Endothelial cell of umbilical vein (primary cell): ENCODE results near the gene MGAT4B. TPM values are rescaled to one million over a fixed set of nuclear protein-coding genes. Genes with fewer than 3 reads are reported as not detected.

Experiments used
- BruUV-seq: library from RNA; stranded (reverse); fragments of 400-500 nt; replicated peaks from 2 replicates; lab custom pipeline; 2021; lab: Mats Ljungman, UMichigan
- CTCF ChIA-PET: fragments of 300-600, 350-600 bp; sonication (Branson Sonifier 250); formaldehyde crosslinking; loops from one replicate; lab custom pipeline; 2021; ENCODE audit warnings: antibody characterized with exemption, inconsistent platforms; lab: Charles Lee
- POLR2A ChIA-PET: fragments of 300-600, 350-600 bp; sonication (Branson Sonifier 250); formaldehyde crosslinking; loops from one replicate; lab custom pipeline; 2021; ENCODE audit warnings: antibody characterized with exemption, inconsistent platforms; lab: Charles Lee
- DNase-seq: peaks from one replicate; pipeline ENCODE4 v3.0.0-alpha.2; 2011; ENCODE audit warnings: low read depth, low spot score
- FAIRE-seq: peaks from 2 replicates; lab custom pipeline; 2011; peaks lifted over from hg19 to GRCh38; lab: Jason Lieb, UNC
- H2AFZ ChIP-seq: 2 replicates; pipeline ENCODE4 v1.6.0; 2012; ENCODE audit warnings: low read depth, low read length, control low read depth, inconsistent platforms
- H3K27ac ChIP-seq: 2 replicates; pipeline ENCODE4 v1.5.1; 2011; ENCODE audit warnings: low read depth, mild to moderate bottlenecking, control low read depth, low read length, moderate library complexity; ENCODE audit not compliant: insufficient read depth
- H3K27me3 ChIP-seq, 2 experiments: 2 replicates each; pipeline versions ENCODE4 v1.6.0 to v1.6.1; 2011; ENCODE audit warnings: low read length in 2 of 2, mixed read lengths in 1 of 2; ENCODE audit not compliant: control insufficient read depth in 2 of 2, insufficient read depth in 2 of 2
- H3K36me3 ChIP-seq, 2 experiments: 2 replicates in 1 of 2; 3 replicates in 1 of 2; pipeline ENCODE4 v1.5.1; 2011; ENCODE audit warnings: low read length in 2 of 2, mild to moderate bottlenecking in 1 of 2, moderate library complexity in 1 of 2; ENCODE audit not compliant: control insufficient read depth in 2 of 2, insufficient read depth in 2 of 2; ENCODE audit errors: extremely low read depth in 1 of 2
- H3K4me1 ChIP-seq: 3 replicates; pipeline ENCODE4 v1.5.1; 2011; ENCODE audit warnings: mild to moderate bottlenecking, low read length; ENCODE audit not compliant: control insufficient read depth, insufficient read depth; ENCODE audit errors: extremely low read depth
- H3K4me2 ChIP-seq: 2 replicates; pipeline ENCODE4 v1.6.1; 2011; ENCODE audit warnings: low read length, control low read depth, mixed read lengths; ENCODE audit not compliant: insufficient read depth
- H3K4me3 ChIP-seq, 3 experiments: fragments of 200-600 bp in 1 of 3; sonication (generic), shearing (Covaris generic) in 1 of 3; replicated peaks in 1 of 3; 2 replicates each; pipeline ENCODE4 v1.5.1; 2011 to 2016; ENCODE audit warnings: control low read depth in 3 of 3, low read length in 3 of 3, mild to moderate bottlenecking in 2 of 3, inconsistent platforms in 1 of 3, low read depth in 1 of 3, moderate library complexity in 1 of 3; ENCODE audit not compliant: insufficient read depth in 1 of 3
- H3K79me2 ChIP-seq: 2 replicates; pipeline ENCODE4 v1.6.0; 2012; ENCODE audit warnings: low read length, inconsistent platforms; ENCODE audit not compliant: control insufficient read depth, insufficient read depth
- H3K9ac ChIP-seq: replicated peaks from 2 replicates; pipeline ENCODE3; 2011; ENCODE audit warnings: low read length, control low read depth; ENCODE audit not compliant: insufficient read depth; ENCODE audit errors: extremely low read depth
- H3K9me1 ChIP-seq: replicated peaks from 3 replicates; pipeline ENCODE4 v1.6.0; 2011; ENCODE audit warnings: mild to moderate bottlenecking, low read length; ENCODE audit not compliant: control insufficient read depth, insufficient read depth; ENCODE audit errors: extremely low read depth
- H3K9me3 ChIP-seq: replicated peaks from 2 replicates; pipeline ENCODE4 v1.5.1; 2012; ENCODE audit warnings: low read length, inconsistent platforms; ENCODE audit not compliant: control insufficient read depth, insufficient read depth
- H4K20me1 ChIP-seq: replicated peaks from 2 replicates; pipeline ENCODE3; 2011; ENCODE audit warnings: mild to moderate bottlenecking, low read length; ENCODE audit not compliant: control insufficient read depth, insufficient read depth; ENCODE audit errors: extremely low read depth
- CTCF ChIP-seq, 2 donors: IDR thresholded peaks; 1 replicate in 1 of 2; 2 replicates in 1 of 2; pipeline ENCODE4 v1.5.1; 2011; ENCODE audit warnings: low read length in 2 of 2, mild to moderate bottlenecking in 2 of 2, moderate library complexity in 2 of 2, control low read depth in 1 of 2, inconsistent platforms in 1 of 2, low read depth in 1 of 2; ENCODE audit not compliant: insufficient read depth in 1 of 2; ENCODE audit errors: extremely low read depth in 1 of 2
- EZH2 ChIP-seq: IDR thresholded peaks from 2 replicates; pipeline ENCODE4 v1.6.1; 2012; ENCODE audit warnings: borderline replicate concordance, low read depth, mild to moderate bottlenecking, moderate library complexity, low read length, inconsistent platforms; ENCODE audit not compliant: severe bottlenecking
- FOS ChIP-seq: IDR thresholded peaks from 2 replicates; pipeline ENCODE4 v1.6.1; 2011; ENCODE audit warnings: mild to moderate bottlenecking, low read length, moderate library complexity, borderline replicate concordance; ENCODE audit not compliant: insufficient read depth
- GATA2 ChIP-seq: IDR thresholded peaks from 2 replicates; pipeline ENCODE4 v1.7.0; 2011; ENCODE audit warnings: low read depth, mild to moderate bottlenecking, moderate library complexity, mixed read lengths, low read length; ENCODE audit not compliant: insufficient read length, insufficient read depth
- JUN ChIP-seq: IDR thresholded peaks from 2 replicates; pipeline ENCODE4 v1.6.1; 2011; ENCODE audit warnings: borderline replicate concordance, low read depth; ENCODE audit not compliant: insufficient read length, insufficient read depth
- MAX ChIP-seq: IDR thresholded peaks from 2 replicates; pipeline ENCODE4 v1.6.1; 2011; ENCODE audit not compliant: insufficient read depth, insufficient read length
- MYC ChIP-seq: IDR thresholded peaks from one replicate; pipeline ENCODE4 v1.6.1; 2011; ENCODE audit warnings: mild to moderate bottlenecking, low read depth, low read length
- POLR2A ChIP-seq: IDR thresholded peaks from 2 replicates; pipeline ENCODE4 v1.6.1; 2012; ENCODE audit warnings: low read depth, mild to moderate bottlenecking, control low read depth, low read length
- POLR2AphosphoS5 ChIP-seq: IDR thresholded peaks from 2 replicates; pipeline ENCODE4 v1.6.1; 2012; ENCODE audit warnings: low read depth, mild to moderate bottlenecking, control low read depth, low read length, moderate library complexity; ENCODE audit not compliant: insufficient read depth
- dilution Hi-C: fragments of 300-500 bp; cut with MboI; formaldehyde crosslinking; loops from one replicate; pipeline ENCODE4 v1.15.0; 2019; ENCODE audit warnings: low sequenced_read_pairs; ENCODE audit not compliant: extremely low pct_ligation_motif_present
- intact Hi-C: fragments of 100-400 bp; cut with micrococcal nuclease; formaldehyde crosslinking; loops from one replicate; pipeline ENCODE4 v1.10.0; 2022
- polyA plus RNA-seq, 4 experiments: library from polyadenylated mRNA; depleted of rRNA in 3 of 4; stranded (reverse) in 3 of 4; unstranded in 1 of 4; fragments of >200 nt; gene quantifications; 2 replicates each; pipeline versions ENCODE4 v1.2.1 to v1.2.3, GENCODE V29; 2011 to 2012; ENCODE audit warnings: missing spikeins in 1 of 4
- total RNA-seq: library from RNA; stranded (reverse); gene quantifications from 2 replicates; pipeline ENCODE4 v1.2.3, GENCODE V29; 2021

MGAT4B gene
- total and polyA plus RNA-seq, 2 donors (not counting 3 experiments of a cell fraction or from before 2014, with no cell fraction given), result 243 TPM

GRCh38 chr5:179794575-179794974, 12.1 kb downstream of the MGAT4B start:
- Histone ChIP-seq H3K4me2 (no peak overlapping the region), H3K9ac (no peak overlapping the region), H3K4me1 (peaks cover 10% of the 10 kb centered on the region), H3K27ac (no peak overlapping the region), H3K4me3 (no peak overlapping the region), H3K27me3 (no peaks in the 10 kb centered on the region), H3K9me1 (no peaks in the 10 kb centered on the region), H3K9me3 (no peaks in the 10 kb centered on the region), H3K36me3 (peaks cover 6 to 20% of the 10 kb centered on the region in 2 experiments), H4K20me1 (no peaks in the 10 kb centered on the region), H2AFZ (no peak overlapping the region), H3K79me2 (no peaks in the 10 kb centered on the region)
- intact Hi-C loops (loop anchor here (10.0 kb wide), 1 partner anchor 130 kb away; no protein-coding TSS in a partner anchor), dilution Hi-C loops (no loop called here)
- no peak for DNase-seq
- FAIRE-seq, result no peak
- CTCF ChIA-PET, result interaction anchor here (0.7 to 8.8 kb wide), 8 partner anchors 10 to 84 kb away, joined by 3 to 103 read pairs (median 3); partner anchors contain the start of gene MAML1
- POLR2A ChIA-PET, result no interaction called here
- TF ChIP-seq FOS, result no peak
- no peak for TF ChIP-seq POLR2A
- no peak for TF ChIP-seq MAX
- no TSS peak for BruUV-seq

- DNase-seq (no peak), FAIRE-seq (no peak)
- TF ChIP-seq JUN (no peak), FOS (no peak), POLR2AphosphoS5 (no peak), GATA2 (no peak), MAX (no peak), POLR2A (no peak), MYC (no peak), EZH2 (no peak), CTCF (IDR thresholded peaks at IDR 0.05; ENCODE audit: extremely low read depth in 1 of 2, insufficient read depth in 1 of 2, low read depth in 1 of 2, low read length in 2 of 2) (no peak)
- H3K9ac ChIP-seq, result no peak overlapping the region
- intact Hi-C loops (loop anchor here (10.0 kb wide), 1 partner anchor 129 kb away; no protein-coding TSS in a partner anchor), dilution Hi-C loops (no loop called here)
- H2AFZ ChIP-seq, result no peak overlapping the region
- H3K4me1 ChIP-seq, result peaks cover 10% of the 10 kb centered on the region
- H3K79me2 ChIP-seq, result no peaks in the 10 kb centered on the region
- H3K9me1 ChIP-seq, result no peaks in the 10 kb centered on the region
- peaks cover 6 to 16% of the 10 kb centered on the region in 2 experiments for H3K36me3 ChIP-seq
- H3K9me3 ChIP-seq, result no peaks in the 10 kb centered on the region
- H3K27ac ChIP-seq, result no peak overlapping the region
- H3K4me3 ChIP-seq, result no peak overlapping the region
- no peaks in the 10 kb centered on the region for H3K27me3 ChIP-seq
- no peaks in the 10 kb centered on the region for H4K20me1 ChIP-seq
- H3K4me2 ChIP-seq, result no peak overlapping the region
- POLR2A ChIA-PET, result no interaction called here
- CTCF ChIA-PET, result interaction anchor here (1.1 to 8.8 kb wide), 6 partner anchors 9 to 35 kb away, joined by 3 to 103 read pairs (median 3); no protein-coding TSS in a partner anchor
- no TSS peak for BruUV-seq
Observed at GRCh38 chr5:179794171-179794570, 12.5 kb downstream of the MGAT4B start.
